ENCODE data around the gene RND2. TPM values are rescaled to one million over a fixed set of nuclear protein-coding genes. Genes with fewer than 3 reads are reported as not detected.

Gene RND2
- total and polyA plus RNA-seq, 2 experiments from 2014 or later = 18.5 to 22.9 TPM

GRCh38 chr17:43031666-43032065 lies 6.6 kb downstream of the RND2 start (continued):
- no peak for TF ChIP-seq CTCF (conservative IDR thresholded peaks at IDR 0.05; ENCODE audit: low read depth in 2 of 2)
- TF ChIP-seq POLR2AphosphoS5 (IDR thresholded peaks at IDR 0.05; ENCODE audit: low read depth) = no peak
- no peak for TF ChIP-seq EZH2 (IDR thresholded peaks at IDR 0.05; ENCODE audit: low read depth, unreplicated experiment)
- no peak for TF ChIP-seq ZNF462 (CRISPR knock-in tag; IDR thresholded peaks at IDR 0.05)

GRCh38 chr17:43033948-43034881 lies 9.2 kb downstream of the RND2 start:
- Mint-ChIP-seq H3K4me3 (peak overlapping the region; percentile 61), H3K9me3 (no peaks in the 10 kb centered on the region), H3K36me3 (ENCODE audit: low read depth) (peaks cover 7% of the 10 kb centered on the region), H3K27ac (peak overlapping the region; percentile 93), H3K4me1 (peaks cover 51% of the 10 kb centered on the region), H3K27me3 (ENCODE audit: insufficient read depth, low read depth, poor library complexity) (peaks cover 21% of the 10 kb centered on the region)
- TF ChIP-seq JUNB (IDR thresholded peaks at IDR 0.05; ENCODE audit: unreplicated experiment) (no peak), STAT1 (IDR thresholded peaks at IDR 0.05; ENCODE audit: unreplicated experiment) (no peak), CTCF (conservative IDR thresholded peaks at IDR 0.05; ENCODE audit: low read depth in 2 of 2) (no peak), NANOG (IDR thresholded peaks at IDR 0.05; ENCODE audit: borderline replicate concordance) (no peak)
- Histone ChIP-seq H3K27ac (ENCODE audit: low read depth) (peak overlapping the region; percentile 84; the same call in 1 of the 2 replicates), H3K79me2 (replicated peaks; ENCODE audit: insufficient read depth) (no peaks in the 10 kb centered on the region), H4K20me1 (replicated peaks; ENCODE audit: insufficient read depth) (no peaks in the 10 kb centered on the region), H3K4me1 (ENCODE audit: insufficient read depth) (peaks cover 53% of the 10 kb centered on the region), H3F3A (replicated peaks; ENCODE audit: low read depth) (peaks cover 18% of the 10 kb centered on the region), H3K36me3 (ENCODE audit: insufficient read depth) (no peaks in the 10 kb centered on the region), H3K9me2 (ENCODE audit: insufficient read depth) (no peaks in the 10 kb centered on the region), H3K4me3 (peak overlapping the region; percentile 47), H2AFZ (peak overlapping the region; percentile 85; the same call in 1 of the 2 replicates), H3K27me3 (ENCODE audit: insufficient read depth) (no peaks in the 10 kb centered on the region), H3K4me2 (peak overlapping the region; percentile 73)
- ATAC-seq (peak; percentile 37), DNase-seq (ENCODE audit: low spot score) (peak; percentile 73)

All from GM23338 (cell line).